HG02798 (cell line): ENCODE results near the gene ORC5.
"Not testable (repeated sequence)": the region's sequence is repeated elsewhere in the genome, so short reads cannot be mapped to it uniquely, and the experiment has no call there.

Experiments used
- ATAC-seq: cut with Tn5 transposase; IDR thresholded peaks from one replicate; pipeline ENCODE4 v1.9.1; 2021; ENCODE audit warnings: mild to moderate bottlenecking; ENCODE audit not compliant: unreplicated experiment, poor library complexity

The ORC5 gene

GRCh38 chr7:104207731-104208420 lies at the start of gene ORC5:
Gene ORC5, minus strand, starts transcription at chr7:104208013. Its CDS starts 109 bp downstream, at chr7:104207904.
- peak; percentile 100 for ATAC-seq

- no peak for ATAC-seq
Measured at GRCh38 chr7:104255616-104256015, 47.8 kb upstream of the ORC5 start.

- no peak for ATAC-seq
Measured at GRCh38 chr7:104255194-104255593, 47.4 kb upstream of the ORC5 start.

- ATAC-seq = no peak
Measured at GRCh38 chr7:104254696-104255095, 46.9 kb upstream of the ORC5 start.

GRCh38 chr7:104252409-104253134 lies 44.8 kb upstream of the ORC5 start:
- no peak for ATAC-seq

GRCh38 chr7:104242638-104243037 lies 34.8 kb upstream of the ORC5 start:
- ATAC-seq = no peak

- no peak for ATAC-seq
Measured at GRCh38 chr7:104241538-104242209, 33.9 kb upstream of the ORC5 start.

- no peak for ATAC-seq
Measured at GRCh38 chr7:104241135-104241534, 33.3 kb upstream of the ORC5 start.

- ATAC-seq = no peak
Measured at GRCh38 chr7:104240401-104240800, 32.6 kb upstream of the ORC5 start.

GRCh38 chr7:104234990-104235389 lies 27.2 kb upstream of the ORC5 start:
- not testable (repeated sequence) for ATAC-seq

- peak; percentile 95 for ATAC-seq
Measured at GRCh38 chr7:104231054-104232046, 23.5 kb upstream of the ORC5 start.

GRCh38 chr7:104230606-104231005 lies 22.8 kb upstream of the ORC5 start:
- ATAC-seq = no peak

- ATAC-seq = no peak
Measured at GRCh38 chr7:104228442-104228841, 20.6 kb upstream of the ORC5 start.

GRCh38 chr7:104225451-104225850 lies 17.6 kb upstream of the ORC5 start:
- no peak for ATAC-seq

- no peak for ATAC-seq
Measured at GRCh38 chr7:104217620-104218019, 9.8 kb upstream of the ORC5 start.

GRCh38 chr7:104209063-104209462 lies 1.2 kb upstream of the ORC5 start:
- no peak for ATAC-seq

GRCh38 chr7:104208421-104208780 lies 588 bp upstream of the ORC5 start:
- ATAC-seq = no peak

- peak; percentile 30 for ATAC-seq
Measured at GRCh38 chr7:104207348-104207730, 474 bp downstream of the ORC5 start.

- ATAC-seq = no peak
Measured at GRCh38 chr7:104206841-104207240, 972 bp downstream of the ORC5 start.

GRCh38 chr7:104198673-104199278 lies 9.0 kb downstream of the ORC5 start:
- no peak for ATAC-seq
